IMR-90 (cell line): ENCODE results near the gene ZNF778.

Experiments used
- POLR2A ChIP-seq: IDR thresholded peaks from 2 replicates; pipeline ENCODE4 v1.6.1; 2012; ENCODE audit warnings: mild to moderate bottlenecking, low read depth, low read length
- RFX5 ChIP-seq: IDR thresholded peaks from 2 replicates; pipeline ENCODE4 v1.8.0; 2012; ENCODE audit warnings: low read depth, mild to moderate bottlenecking, low read length, moderate library complexity
- TF ChIP-seq, protein P1 (sequence below): conservative IDR thresholded peaks from 2 replicates; pipeline ENCODE4 v1.5.1; 2012; ENCODE audit warnings: mild to moderate bottlenecking, low read depth, low read length, improper control_type of control experiment

DNA sequence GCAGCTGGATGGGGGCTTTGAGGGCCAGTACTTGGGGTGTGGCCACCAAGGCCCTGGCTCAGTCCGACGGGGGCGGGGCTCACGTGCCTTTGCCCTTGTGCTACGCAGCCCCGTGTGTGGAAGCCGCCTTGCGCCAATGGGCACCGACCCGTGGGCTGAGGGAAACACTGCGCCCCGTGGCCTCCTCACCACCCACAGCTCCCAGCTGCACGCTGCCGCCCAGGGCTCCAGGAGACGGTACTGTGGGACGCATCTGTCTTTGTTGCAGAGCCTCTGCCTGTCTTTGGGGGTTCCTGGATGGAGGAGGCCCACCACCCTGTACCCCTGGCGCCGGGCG, 38.4 kb upstream of the ZNF778 start:
- TF ChIP-seq, protein P1, sequence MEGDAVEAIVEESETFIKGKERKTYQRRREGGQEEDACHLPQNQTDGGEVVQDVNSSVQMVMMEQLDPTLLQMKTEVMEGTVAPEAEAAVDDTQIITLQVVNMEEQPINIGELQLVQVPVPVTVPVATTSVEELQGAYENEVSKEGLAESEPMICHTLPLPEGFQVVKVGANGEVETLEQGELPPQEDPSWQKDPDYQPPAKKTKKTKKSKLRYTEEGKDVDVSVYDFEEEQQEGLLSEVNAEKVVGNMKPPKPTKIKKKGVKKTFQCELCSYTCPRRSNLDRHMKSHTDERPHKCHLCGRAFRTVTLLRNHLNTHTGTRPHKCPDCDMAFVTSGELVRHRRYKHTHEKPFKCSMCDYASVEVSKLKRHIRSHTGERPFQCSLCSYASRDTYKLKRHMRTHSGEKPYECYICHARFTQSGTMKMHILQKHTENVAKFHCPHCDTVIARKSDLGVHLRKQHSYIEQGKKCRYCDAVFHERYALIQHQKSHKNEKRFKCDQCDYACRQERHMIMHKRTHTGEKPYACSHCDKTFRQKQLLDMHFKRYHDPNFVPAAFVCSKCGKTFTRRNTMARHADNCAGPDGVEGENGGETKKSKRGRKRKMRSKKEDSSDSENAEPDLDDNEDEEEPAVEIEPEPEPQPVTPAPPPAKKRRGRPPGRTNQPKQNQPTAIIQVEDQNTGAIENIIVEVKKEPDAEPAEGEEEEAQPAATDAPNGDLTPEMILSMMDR: no peak
- TF ChIP-seq POLR2A: no peak
- TF ChIP-seq RFX5: no peak
